ENCODE measurements around the gene FUOM. TPM values are rescaled to one million over a fixed set of nuclear protein-coding genes. Genes with fewer than 3 reads are reported as not detected.
A peak's percentile ranks its signal among the peaks of the same experiment; 100 is the strongest.

Gene FUOM
- total and polyA plus RNA-seq, 2 donors from 2014 or later, result 17.5 to 118 TPM

DNA sequence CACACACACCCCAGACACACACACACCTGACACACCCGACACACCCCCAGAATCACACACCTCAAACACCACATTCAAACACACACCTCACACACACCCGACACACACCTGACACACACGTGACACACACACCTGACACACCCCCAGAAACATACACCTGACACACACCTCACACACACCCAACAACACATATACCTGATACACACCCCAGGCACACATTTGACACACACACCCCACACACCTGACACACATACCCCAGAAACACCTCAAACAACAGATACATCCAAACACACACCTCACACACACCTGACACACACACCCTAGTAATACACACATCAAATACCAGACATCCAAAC lies 20.5 kb downstream of the FUOM start:
- TF ChIP-seq, protein P1, sequence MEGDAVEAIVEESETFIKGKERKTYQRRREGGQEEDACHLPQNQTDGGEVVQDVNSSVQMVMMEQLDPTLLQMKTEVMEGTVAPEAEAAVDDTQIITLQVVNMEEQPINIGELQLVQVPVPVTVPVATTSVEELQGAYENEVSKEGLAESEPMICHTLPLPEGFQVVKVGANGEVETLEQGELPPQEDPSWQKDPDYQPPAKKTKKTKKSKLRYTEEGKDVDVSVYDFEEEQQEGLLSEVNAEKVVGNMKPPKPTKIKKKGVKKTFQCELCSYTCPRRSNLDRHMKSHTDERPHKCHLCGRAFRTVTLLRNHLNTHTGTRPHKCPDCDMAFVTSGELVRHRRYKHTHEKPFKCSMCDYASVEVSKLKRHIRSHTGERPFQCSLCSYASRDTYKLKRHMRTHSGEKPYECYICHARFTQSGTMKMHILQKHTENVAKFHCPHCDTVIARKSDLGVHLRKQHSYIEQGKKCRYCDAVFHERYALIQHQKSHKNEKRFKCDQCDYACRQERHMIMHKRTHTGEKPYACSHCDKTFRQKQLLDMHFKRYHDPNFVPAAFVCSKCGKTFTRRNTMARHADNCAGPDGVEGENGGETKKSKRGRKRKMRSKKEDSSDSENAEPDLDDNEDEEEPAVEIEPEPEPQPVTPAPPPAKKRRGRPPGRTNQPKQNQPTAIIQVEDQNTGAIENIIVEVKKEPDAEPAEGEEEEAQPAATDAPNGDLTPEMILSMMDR (IDR thresholded peaks at IDR 0.05; ENCODE audit: borderline replicate concordance, extremely low read depth, insufficient read depth), result no peak
- intact Hi-C loops (cut with DNase I), result no loop called here
- no peaks in the 10 kb centered on the region for H3K9me3 ChIP-seq (ENCODE audit: control insufficient read depth in 2 of 3, insufficient read depth in 1 of 3, low read length in 3 of 3)
- H3K4me3 ChIP-seq (ENCODE audit: low read length in 3 of 3), result no peak overlapping the region
- no peak overlapping the region for H3K9ac ChIP-seq (ENCODE audit: low read length in 3 of 3)
- peaks cover 0 to 4% (median 0%) of the 10 kb centered on the region in 3 donors for H3K4me1 ChIP-seq (ENCODE audit: control insufficient read depth in 2 of 3, insufficient read depth in 2 of 3, low read depth in 1 of 3, low read length in 3 of 3)
- H3K27ac ChIP-seq (ENCODE audit: low read depth in 2 of 2, low read length in 2 of 2), result no peak overlapping the region
- H3K36me3 ChIP-seq (ENCODE audit: control insufficient read depth in 2 of 3, insufficient read depth in 3 of 3, low read length in 3 of 3), result no peaks in the 10 kb centered on the region
- H3K27me3 ChIP-seq (ENCODE audit: control insufficient read depth, insufficient read depth, low read length), result peaks cover 21% of the 10 kb centered on the region
- DNase-seq (no peak), FAIRE-seq (no peak)

GRCh38 chr10:133336577-133337369 lies 21.0 kb downstream of the FUOM start, which contains the start of gene CALY:
Gene CALY (minus strand): TSS chr10:133336896. CDS start chr10:133328989, 7,907 bp downstream.
- FAIRE-seq, result no peak
- peaks cover 26% of the 10 kb centered on the region for H3K27me3 ChIP-seq (ENCODE audit: control insufficient read depth, insufficient read depth, low read length)

DNA sequence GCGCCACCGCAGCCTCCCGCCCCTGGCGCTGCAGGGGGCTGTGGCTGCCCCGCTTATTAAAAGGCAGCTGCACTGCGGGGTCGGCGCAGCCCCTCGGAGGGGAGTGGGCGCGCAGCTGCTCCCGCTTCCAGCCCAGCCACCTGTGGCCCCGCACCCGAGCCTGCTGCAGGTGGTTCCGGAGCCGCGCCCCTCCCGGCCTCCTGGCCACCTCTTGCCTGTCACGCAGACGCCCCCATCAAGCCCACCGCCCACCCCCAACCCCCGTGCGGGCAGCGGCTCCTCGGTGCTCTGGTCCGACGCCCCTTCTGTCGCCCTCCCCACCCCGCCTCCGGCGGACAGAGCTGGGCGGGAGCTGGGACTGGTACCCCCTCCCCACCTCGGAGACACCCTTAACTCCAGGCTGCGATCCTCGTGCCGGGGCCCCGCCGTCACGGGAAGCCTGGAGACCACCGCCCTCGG lies 21.7 kb downstream of the FUOM start:
- H3K4me3 ChIP-seq (ENCODE audit: low read length in 3 of 3), result no peak overlapping the region
- intact Hi-C loops (cut with DNase I), result no loop called here
- H3K36me3 ChIP-seq (ENCODE audit: control insufficient read depth in 2 of 3, insufficient read depth in 3 of 3, low read length in 3 of 3), result no peaks in the 10 kb centered on the region
- H3K4me1 ChIP-seq (ENCODE audit: control insufficient read depth in 2 of 3, insufficient read depth in 2 of 3, low read depth in 1 of 3, low read length in 3 of 3), result peaks cover 0 to 4% (median 0%) of the 10 kb centered on the region in 3 donors
- FAIRE-seq, result no peak
- H3K27me3 ChIP-seq (ENCODE audit: control insufficient read depth, insufficient read depth, low read length), result peaks cover 26% of the 10 kb centered on the region
- TF ChIP-seq, protein P1 (IDR thresholded peaks at IDR 0.05; ENCODE audit: borderline replicate concordance, extremely low read depth, insufficient read depth), result no peak
- H3K27ac ChIP-seq (ENCODE audit: low read depth in 2 of 2, low read length in 2 of 2), result no peak overlapping the region
- no peak overlapping the region for H3K9ac ChIP-seq (ENCODE audit: low read length in 3 of 3)
- no peaks in the 10 kb centered on the region for H3K9me3 ChIP-seq (ENCODE audit: control insufficient read depth in 2 of 3, insufficient read depth in 1 of 3, low read length in 3 of 3)
- DNase-seq, result peak in 1 of 5 donors; percentile 72

More at GRCh38 chr10:133336577-133337369, 21.0 kb downstream of the FUOM start, which contains the start of gene CALY:
- Histone ChIP-seq H3K9ac (ENCODE audit: low read length in 3 of 3) (no peak within 1 kb of the TSS), H3K9me3 (ENCODE audit: control insufficient read depth in 2 of 3, insufficient read depth in 1 of 3, low read length in 3 of 3) (no peaks in the 10 kb centered on the region), H3K4me1 (ENCODE audit: control insufficient read depth in 2 of 3, insufficient read depth in 2 of 3, low read depth in 1 of 3, low read length in 3 of 3) (peaks cover 0 to 4% (median 0%) of the 10 kb centered on the region in 3 donors), H3K4me3 (ENCODE audit: low read length in 3 of 3) (no peak within 1 kb of the TSS), H3K27ac (ENCODE audit: low read depth in 2 of 2, low read length in 2 of 2) (no peak within 1 kb of the TSS), H3K36me3 (ENCODE audit: control insufficient read depth in 2 of 3, insufficient read depth in 3 of 3, low read length in 3 of 3) (no peaks in the 10 kb centered on the region)
- intact Hi-C loops (cut with DNase I), result no loop called here
- peak in 3 of 5 donors; percentile 50 to 85 (median 55) for DNase-seq
- TF ChIP-seq, protein P1 (IDR thresholded peaks at IDR 0.05; ENCODE audit: borderline replicate concordance, extremely low read depth, insufficient read depth), result no peak
